HK-2 (cell line): ENCODE results near the gene DNAH17.

ENCODE experiments used
- DNase-seq: peaks from one replicate; pipeline ENCODE4 v3.0.0-alpha.2; 2018; ENCODE audit not compliant: unreplicated experiment

Gene DNAH17

DNA sequence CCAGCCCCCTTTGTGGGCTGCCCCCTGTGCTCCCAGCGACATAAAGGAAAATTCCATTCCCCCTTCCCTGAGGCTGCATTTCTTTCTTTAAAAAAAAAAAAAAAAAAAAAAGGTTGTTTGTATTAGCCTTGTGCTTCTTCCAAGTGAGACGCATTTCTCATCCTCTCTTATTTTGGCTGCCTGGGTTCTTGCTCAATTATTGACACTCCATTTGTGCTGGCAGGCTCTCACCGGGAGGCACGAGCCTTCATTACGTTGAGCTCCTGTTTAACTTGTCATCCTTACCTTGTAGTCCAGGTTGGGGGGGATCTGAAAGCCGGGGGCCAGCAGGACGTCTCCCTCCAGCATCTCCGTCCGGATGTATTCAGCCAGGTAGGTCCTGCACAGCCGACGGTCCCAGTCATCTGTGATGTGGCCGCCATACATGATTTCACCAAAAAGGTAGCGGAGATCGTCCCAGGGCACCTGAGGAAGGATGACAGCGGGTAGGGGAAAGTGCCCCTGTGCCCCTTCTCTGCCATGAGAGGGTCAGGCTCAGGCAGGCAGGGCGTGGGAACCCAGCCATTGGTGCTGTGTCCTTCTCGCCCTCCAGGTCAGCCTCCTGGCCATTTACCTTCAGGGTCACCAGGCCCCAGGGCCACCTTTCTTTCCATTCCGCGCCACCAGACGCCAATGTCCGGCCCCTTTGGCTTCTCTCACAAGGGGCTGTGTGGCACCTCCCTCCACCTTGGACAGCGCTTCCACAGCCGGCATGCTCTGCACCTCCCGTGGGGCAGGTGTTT is 148.2 kb downstream of the DNAH17 start:
- DNase-seq: no peak

DNA sequence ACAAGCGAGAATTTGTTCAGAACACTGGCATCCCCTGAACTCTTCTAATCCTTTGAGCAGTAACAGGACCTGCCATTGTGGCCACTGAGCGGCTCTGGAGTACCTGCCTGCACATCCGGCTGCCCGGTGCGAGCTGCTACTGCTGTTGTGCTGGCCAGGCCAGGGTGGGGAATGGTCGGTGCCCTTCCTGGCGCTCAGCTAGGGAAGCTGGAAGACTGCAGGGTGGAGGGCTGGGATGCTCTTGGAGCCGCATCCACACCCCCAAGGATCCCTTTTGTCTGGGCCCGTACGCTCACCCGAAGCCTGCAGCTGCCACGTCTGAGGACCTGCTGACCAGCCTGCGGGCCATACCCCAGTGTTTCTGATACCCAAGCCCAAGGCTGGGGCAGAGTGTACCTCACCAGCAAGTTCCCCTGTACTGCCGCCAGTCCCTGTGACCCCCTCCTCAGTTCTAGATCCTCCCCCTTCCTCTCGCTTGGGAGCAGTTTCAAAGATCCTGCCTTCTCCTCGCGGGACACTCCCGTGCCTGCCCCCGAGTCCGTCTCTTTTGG is 149.1 kb downstream of the DNAH17 start:
- DNase-seq: no peak

DNA sequence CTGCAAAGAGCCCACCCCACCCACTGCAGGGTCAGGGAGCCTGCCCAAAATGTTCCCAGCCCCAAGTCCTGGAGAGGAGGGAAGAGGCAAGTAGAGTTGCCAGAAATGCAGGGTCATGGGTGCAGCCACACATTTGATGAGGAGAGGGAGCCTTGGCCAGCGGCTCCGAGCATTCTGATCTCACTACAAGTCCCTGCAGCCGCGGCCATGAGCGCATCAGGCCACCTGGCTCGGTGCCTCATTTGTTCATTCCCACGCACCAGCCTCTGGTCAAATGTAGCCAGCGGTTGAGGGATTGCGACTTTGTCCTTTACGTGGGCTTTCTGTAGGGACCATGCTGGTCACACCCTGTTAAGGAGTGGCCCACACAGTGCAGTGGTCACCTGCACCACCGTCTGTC is 150.1 kb downstream of the DNAH17 start:
- DNase-seq: no peak

DNA sequence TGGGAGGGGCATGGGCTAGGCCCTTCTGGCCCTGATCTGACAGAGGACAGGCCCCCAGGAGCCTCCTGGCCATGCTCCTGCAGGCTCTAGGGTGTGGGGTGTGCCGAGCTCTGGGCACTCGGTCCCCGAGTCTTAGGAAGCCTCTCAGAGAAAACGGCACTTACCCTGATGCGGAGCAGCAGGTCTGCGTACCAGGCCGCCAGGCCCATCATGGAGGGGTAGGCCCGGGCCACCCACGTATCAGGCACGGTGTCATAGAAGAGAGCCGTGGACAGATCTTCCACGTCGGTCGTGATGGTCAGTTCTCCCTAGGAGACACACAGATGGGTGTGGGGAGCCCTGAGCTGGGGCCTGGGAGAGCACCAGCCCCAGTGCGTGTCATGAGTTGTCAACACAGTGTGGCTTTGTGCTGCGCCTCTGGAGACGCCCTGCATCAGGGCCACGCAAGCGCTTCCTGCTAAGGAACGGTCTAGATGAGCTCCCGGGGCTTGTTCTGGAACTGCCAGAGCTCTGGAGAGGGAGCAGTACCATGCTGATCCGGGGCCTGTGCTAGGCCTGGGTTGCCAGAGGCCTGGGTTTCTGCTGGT is 150.8 kb downstream of the DNAH17 start:
- no peak for DNase-seq

DNA sequence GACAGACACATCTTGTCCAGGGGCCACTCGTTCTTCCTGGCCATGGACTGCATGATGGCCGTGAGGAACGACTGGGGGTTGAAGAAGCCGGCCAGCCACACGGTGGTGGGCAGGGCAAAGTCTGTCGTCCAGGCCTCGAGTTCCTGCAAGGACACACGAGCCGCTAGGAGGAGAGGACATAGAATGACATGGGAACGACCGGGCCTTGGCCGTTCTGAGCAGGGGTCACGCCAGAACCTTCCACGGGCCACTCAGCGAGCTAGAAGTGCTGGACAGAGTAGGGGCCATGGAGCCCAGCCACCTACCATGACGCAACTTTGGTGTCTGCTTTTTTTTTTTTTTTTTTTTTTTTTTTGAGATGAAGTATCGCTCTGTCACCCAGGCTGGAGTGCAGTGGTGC is 151.8 kb downstream of the DNAH17 start:
- DNase-seq: no peak

DNA sequence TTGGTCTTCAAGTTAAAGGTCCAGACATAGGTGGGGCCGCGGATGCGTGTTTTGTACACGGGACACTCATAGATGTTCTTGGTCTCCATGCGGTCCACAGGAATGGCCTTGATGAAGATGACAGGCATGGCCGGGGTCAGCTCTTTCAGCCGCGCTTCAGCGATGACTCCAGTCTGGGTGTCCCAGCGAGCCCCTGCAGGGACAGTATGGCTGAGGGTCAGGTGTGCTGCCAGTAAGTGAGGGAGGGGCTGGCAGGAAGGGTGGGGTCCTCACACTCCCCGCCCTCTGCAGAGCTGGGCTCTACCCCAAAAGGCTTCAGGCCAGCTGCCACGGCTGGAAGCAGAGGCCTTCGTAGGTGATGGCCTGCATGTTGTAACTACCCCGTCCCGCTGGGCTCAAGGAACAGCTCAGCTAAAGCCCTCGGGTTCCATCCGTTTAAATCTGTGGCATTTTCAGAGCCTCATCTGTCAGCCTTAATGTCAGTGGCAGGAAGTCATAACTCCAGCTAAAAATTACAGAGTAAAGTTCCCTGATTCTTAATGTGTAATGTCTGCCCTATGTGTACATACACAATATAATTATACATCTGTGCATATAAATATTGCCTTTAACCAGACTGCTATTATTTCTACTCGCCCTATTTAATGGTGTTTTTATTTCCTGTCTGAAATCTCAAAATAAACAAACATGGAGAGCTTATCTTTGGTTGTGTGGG is 153.1 kb downstream of the DNAH17 start:
- no peak for DNase-seq

DNA sequence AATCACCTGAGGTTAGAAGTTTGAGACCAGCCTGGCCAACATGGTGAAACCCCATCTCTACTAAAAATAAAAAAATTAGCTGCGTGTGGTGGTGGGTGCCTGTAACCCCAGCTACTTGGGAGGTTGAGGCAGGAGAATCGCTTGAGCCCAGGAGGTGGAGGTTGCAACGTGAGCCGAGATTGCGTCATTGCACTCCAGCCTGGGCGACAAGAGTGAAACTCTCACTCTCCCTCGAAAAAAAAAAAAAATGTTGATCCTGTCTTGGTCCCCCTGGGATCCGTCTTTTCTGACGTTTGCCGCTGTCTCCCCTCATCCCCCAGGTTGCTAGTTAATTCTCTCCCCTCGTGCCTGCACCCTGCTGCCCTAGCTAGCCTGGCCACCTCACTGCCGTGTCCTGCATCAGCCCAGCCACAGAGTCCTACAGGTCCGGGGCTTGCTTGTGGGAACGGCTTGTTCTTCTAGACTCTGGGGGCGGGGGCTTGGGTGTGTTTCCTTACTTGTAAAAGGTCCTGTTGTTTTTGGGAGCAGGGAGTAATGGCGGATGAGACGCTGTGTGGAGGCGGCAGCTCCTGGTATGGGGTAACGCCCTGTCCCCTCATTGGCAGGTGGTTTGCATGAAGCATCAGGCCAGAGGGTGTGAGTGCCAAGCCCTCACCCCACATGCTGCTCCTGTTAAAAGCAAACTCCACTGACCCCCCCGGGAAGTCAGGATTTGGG is 154.2 kb downstream of the DNAH17 start:
- no peak for DNase-seq

DNA sequence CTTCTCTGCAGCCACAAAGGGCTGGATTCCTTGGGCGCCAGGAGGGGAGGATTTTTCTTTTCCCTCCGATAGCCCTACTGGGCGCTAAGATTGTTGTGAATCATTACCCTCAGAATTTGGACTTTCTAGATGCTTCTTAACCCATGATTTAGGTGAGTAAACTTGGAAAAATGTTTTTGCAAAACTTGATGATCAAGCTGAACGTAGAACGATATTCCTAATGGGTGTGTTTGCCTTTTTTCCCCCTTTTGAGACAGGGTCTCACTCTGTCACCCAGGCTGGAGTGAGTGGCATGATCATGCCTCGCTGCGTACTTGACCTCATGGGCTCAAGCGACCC is 155.0 kb downstream of the DNAH17 start:
- DNase-seq: no peak

DNA sequence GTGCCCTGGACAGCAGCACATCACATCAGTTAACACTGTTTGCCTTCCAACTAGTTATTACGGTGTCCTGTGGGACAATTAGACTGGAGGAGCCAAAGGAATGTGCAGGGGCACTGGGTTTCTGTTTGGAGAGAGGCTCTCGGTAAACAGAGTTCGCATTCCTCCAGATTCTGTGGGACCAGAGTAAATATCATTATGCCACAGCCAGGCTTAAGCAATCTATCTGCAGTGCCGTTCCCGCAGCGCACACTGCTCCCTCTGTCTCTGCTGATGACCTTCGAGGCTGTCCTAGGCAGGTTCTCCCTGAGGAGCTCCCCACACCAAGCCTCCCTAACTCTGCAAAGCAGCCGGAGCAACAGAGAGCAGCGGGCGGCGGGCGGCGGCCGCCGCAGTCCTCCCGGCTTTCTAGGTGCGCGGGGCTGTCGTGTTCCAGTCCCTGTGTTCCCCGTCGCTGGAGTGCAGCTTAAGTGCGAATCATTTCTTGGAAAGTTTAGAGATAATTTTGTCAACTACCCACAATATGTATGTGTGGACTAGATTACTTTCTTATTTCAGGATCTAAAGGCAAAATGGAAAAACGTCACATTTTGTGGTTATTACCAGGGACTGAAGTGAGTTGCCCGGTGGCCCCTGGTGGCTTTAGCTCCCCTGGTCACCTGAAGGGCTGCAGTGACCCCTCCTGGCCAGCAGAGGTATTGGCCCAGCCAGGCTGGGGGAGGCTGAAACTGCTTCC is 155.5 kb downstream of the DNAH17 start:
- DNase-seq: peak; percentile 79

DNA sequence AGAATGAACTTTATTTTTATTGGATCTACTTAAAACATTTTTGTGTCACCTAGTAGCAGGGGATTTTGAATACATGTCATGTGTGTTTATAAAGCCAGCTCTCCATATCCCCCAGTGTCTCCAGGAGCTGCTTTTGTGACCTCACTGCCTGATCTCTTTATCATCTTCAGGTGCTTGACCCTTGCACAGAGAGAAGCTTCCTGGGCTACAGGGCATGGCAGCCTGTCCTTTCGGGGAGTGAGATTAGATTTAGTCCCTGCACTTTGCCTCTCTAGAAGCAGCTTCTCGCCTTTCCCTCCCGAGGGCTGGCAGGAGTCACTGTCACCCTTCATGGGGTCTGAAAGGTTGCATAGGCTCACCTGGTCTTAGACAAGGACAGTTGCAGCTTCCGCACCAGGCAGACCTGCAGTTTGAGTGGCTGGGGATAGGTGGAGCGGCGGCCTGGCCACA is 156.1 kb downstream of the DNAH17 start:
- DNase-seq: no peak

DNA sequence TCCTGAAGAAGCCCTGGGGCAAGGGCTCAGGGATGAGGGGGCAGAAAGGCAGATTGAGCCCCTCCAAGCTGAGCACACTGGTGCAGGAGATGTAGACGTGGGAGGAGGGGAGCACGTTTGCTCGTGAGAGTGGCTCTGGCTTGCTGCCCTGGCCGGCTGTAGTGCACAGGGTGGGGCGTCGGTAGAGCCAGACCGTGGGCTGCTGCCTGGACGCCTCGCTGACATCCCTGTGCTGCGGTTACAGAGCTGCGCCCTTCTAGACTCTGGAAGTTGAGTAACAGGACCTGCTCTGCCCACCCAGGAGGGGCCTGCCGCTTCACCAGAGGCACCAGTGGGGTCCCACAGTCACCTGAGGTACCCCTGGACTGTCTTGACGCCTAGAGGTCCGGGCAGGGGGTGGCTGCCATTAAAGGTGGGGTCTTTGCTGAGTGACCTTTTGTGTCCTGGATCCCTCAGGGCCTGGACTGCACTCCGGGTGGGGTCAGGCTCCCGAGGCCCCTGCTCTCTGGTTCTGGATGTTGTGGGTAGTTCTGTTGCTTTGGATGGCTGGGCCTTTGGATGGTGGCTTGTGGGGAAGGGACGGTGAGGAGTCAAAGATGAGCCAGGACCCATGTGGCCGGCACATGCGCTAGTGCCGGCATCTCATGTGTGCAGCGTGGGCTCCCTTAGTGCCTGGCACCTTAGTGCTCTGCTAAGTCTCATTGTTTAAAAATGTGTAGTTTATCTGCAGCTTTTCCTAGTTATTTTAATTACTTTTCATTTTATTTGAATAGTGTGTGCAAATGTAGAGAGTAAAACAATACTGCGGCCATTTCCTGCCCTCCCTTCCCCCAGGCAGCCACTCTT is 157.0 kb downstream of the DNAH17 start:
- no peak for DNase-seq

DNA sequence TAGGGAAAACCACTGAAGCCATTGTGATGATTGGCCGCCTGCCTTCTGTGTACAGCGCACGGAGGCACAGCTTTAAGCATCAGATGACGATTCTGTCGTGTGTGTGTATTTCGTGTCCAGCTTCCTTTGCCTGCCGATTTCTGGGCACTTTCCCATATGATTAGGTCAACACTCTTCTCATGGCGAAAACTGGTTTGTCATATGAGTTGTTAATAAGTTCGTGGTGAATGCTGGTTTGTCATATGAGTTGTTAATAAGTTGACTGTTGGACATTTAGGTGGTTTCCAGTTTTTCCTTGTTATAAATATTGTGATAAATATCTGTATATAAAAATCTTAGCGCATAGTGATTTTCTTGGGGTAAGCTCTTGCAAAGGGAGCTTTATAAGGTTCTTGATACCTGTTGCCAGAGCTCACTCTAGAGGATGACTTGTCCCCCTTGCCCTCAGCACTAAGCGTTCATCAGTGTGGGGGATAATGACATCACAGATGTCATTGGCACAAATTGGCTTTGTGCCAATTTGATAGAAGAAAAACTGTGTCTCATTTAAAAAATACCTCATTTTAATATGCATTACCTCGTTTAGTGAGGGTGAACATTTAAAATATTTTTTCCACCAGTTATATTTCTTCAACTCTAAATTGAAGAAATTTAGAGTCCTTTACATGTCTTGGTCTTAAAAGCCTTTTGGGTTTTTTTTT is 158.7 kb downstream of the DNAH17 start:
- DNase-seq: no peak

DNA sequence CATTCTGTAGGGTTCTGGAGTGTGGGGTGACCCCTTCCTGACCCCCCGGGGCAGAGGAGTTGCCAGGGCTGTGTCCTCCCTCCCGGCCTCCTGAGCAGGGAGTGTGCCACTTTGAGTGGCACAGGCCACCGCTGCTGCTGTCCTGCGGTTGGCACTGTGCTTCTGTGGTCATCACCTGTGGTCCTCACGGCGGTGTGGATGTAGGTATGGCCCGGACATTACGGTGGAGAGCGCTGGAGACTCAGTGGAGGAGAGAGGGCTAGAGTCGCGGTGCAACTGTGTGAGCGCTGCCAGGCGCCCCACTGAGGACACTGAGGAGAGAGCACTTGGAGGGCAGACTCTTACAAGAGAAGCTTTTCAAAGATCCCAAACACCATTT is 159.7 kb downstream of the DNAH17 start:
- DNase-seq: no peak

DNA sequence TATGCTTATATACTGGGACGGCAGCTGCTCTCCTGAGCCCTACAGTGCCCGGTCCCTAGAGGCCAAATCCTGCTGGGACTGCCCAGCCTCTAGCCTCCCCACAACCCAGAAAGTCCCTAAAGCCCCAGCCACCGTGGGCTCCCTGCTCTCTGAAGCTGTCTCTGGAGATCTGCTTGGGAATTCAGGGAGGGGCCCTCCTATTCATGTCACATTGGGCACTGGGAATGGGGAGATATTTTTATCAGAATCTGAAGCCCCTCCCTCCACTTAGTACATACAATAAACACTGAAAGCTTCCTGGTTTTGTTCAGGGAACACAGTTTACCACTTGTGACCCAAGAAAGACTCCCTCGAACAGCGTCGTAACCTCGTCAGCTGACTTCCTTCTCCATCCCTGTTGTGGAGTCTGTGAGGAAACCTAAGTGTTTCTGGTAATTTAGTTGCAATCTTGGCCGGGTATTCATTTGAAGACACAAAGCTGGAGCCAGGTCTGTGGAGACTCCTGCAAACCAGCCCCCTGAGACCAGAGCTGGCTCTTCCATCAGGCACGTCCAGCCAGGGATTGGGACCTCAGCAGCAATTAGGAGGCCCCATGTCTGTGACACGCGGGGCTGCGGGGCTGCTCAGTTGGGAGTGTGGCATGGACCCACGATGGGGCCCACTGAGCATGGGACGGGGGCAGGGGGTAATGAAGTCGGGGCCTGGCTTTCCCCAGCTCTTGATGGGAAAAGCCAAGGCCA is 160.2 kb downstream of the DNAH17 start:
- no peak for DNase-seq

DNA sequence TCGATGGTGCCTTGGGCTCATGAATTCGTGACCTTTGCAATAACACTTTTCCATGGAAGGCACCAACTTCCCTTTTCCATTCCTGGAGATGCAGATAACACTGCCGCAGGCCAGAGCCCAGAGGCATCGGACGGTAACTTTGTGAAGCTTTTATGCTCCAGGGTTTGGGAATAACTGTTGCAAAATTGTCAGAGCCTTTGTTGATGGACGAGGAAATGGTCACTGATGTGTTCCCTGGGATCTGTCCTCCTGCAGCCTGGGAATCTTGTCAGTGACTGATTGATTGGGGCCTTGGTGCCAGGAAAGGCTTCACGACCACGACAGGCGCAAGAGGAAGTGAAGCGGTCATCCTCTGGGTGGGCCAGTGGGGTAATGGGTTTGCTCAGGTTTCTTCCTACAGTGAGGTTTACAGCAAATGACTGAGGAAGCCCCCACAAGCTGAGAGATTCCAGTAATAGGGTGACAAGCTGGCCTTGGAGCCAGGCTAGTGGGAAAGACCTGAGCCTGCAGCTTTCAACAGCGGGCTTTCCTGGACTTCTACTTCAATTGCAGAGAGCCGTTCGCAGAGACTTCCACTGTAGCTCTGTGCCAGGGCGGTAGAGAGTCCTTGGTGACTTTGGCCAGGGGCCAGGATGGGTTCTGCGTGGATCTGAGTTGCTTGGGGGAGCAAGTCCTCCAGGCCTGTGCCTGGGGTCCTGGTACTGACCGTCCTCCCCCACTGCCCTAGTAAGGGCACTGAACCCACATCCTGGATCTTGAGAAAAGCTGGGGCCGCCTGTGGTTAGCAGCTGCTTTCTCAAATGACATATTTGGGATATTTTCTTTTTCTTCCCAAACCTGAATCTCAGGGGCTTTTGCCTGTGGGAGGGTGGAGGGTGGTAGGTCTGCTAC is 161.1 kb downstream of the DNAH17 start:
- DNase-seq: no peak

DNA sequence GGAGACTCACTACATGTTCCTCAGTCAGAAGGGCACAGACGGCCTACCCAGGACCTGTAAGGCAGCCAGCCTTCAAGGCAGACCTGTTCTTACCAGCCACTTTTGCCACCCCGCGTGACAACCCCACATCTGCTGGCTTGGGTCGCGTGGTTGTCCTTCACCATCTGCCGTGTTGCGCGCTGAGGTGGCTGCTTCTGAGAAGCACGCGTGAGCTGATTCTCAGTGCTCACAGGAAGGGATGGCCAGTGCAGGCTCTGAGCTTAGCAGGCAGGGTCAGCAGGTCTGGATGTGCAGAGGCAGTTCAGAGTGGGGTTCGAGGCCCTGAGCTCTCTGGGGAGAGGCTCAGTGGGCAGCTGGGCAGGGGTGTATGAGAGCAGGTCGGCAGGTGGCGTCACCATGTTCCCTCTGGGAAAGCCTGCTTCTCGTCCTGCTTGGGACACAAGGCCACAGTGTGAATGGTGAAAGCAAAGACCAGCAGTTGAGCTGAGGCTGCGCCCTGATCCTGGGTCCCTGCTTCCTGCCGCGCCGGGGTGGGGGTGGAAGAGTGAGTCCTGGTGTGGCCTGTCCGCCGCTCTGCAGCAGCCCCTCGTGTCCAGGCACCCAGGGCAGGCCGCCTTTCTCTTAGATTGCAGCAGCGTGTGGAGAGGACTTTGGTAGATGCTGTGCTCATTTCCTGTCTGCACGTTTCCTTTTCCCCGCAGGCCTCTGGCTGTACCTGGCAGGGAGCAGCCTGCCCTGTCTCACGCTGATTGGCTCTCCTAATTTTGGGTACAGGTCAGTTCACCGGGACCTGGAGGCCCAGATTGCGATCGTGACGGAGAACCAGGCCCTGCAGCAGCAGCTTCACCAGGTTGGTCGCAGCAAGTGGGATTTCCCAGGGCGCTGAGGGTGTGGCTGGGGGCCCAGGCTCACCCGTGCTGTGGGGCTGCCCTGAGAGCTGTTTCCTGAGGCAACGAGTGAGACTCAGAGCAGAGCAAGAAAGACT is 162.7 kb downstream of the DNAH17 start:
- DNase-seq: no peak

DNA sequence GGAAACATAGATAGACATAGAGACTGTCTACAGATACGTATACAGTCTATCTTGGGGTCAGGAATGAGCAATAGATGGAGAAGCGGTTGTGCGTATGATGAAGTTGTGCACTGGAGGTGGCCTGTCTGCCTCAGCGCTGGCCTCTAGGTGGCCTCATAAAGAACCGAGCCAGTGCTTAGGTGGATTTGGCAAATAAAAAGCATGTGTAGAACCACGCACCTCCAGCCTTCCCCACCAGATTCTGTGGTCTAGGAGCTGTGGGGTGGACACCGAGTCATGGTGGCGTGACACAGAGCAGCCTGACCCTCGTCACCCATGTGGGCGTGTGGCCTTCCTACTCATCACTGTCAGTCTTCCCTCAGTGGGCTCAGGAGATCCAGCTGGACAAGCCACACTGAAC is 164.8 kb downstream of the DNAH17 start:
- DNase-seq: no peak
